ENCODE data around the gene TP53RK.

TP53RK gene

DNA sequence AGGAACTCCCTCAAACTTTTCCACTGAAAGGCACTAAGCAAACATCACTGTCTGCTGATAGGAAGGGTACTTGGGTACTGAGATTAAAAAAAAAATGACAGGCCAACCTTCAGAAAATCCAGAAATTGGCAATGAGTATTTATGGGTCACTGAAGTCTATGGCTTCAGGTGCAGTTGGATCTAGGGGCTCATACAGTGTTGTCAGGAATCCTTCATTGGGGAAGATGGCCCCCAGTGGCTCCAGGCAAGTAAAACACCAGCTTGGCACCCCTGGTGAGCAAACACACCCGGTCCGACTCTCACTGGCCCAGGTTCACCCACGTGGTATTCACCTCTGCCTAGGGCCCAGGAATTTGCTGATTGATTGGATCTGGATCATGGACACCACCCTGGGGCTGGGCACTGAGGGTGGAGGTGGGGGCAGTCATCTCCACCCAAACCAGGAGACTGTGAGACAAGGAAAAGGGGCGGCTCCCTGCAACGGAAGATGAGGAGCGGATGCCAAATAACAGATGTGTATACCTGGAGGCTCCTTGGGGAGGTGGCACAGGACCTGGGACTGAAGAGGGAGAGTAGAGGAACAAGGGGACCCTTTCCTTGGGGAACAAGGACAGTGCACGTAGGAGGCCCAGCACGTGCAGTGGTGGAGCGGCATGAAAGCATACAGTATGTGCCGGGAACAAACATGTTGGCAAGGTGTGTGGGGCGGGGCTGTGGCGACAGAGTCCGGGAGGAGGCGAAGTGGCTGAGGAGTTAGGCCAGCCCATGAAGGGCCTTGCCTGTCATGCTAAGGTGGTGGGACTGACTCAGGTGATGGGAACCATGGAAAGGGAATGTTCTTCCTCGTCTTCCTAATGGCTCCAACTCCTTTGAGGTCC, 25.0 kb upstream of the TP53RK start:
- H3K4me2 ChIP-seq (ENCODE audit: low read length, poor library complexity, severe bottlenecking): no peak overlapping the region
- peak overlapping the region; percentile 54 for H2BK15ac ChIP-seq (ENCODE audit: low read depth, poor library complexity, severe bottlenecking)
- DNase-seq: no peak
- H2BK12ac ChIP-seq (ENCODE audit: low read length in 2 of 2): peak overlapping the region; percentile 19 to 56
- peak overlapping the region in 1 of 2 experiments; percentile 57 for H3K4ac ChIP-seq (ENCODE audit: low read depth in 1 of 2, low read length in 2 of 2)
- peak overlapping the region in 1 of 2 experiments; percentile 24 for H3K4me3 ChIP-seq (ENCODE audit: insufficient read depth in 1 of 2, low read depth in 1 of 2, low read length in 2 of 2)
- no peaks in the 10 kb centered on the region for H3K27me3 ChIP-seq (ENCODE audit: control insufficient read depth in 1 of 2, insufficient read depth in 1 of 2, low read length in 2 of 2)
- H3K27ac ChIP-seq (ENCODE audit: low read length, poor library complexity, severe bottlenecking): no peak overlapping the region
- WGBS: 95% methylated on average over 15 of the region's 15 CpGs
- H3K18ac ChIP-seq (ENCODE audit: low read depth in 1 of 2, low read length in 2 of 2): peak overlapping the region; percentile 4 to 75
- peak overlapping the region; percentile 67 for H4K8ac ChIP-seq (ENCODE audit: low read length)
- no peak overlapping the region for H2BK120ac ChIP-seq (ENCODE audit: low read depth, low read length)
- H3K14ac ChIP-seq (ENCODE audit: low read length in 2 of 2): no peak overlapping the region
- no peak overlapping the region for H2AFZ ChIP-seq (ENCODE audit: low read depth, low read length)
- H2BK5ac ChIP-seq (ENCODE audit: low read depth, low read length, poor library complexity, severe bottlenecking): no peak overlapping the region
- no peaks in the 10 kb centered on the region for H3K9me3 ChIP-seq (ENCODE audit: control insufficient read depth, low read length)
- peaks cover 9% of the 10 kb centered on the region for H3K4me1 ChIP-seq (ENCODE audit: control insufficient read depth, insufficient read depth, low read depth, low read length)
- H3K9ac ChIP-seq (ENCODE audit: low read length): no peak overlapping the region
- peaks cover 3 to 40% of the 10 kb centered on the region in 2 experiments for H3K36me3 ChIP-seq (ENCODE audit: control insufficient read depth in 1 of 2, insufficient read depth in 2 of 2, low read depth in 1 of 2, low read length in 2 of 2)
- no peak overlapping the region for H2AK5ac ChIP-seq (ENCODE audit: low read length, severe bottlenecking)
- H3K79me1 ChIP-seq (replicated peaks; ENCODE audit: low read length, poor library complexity, severe bottlenecking): peaks cover 15% of the 10 kb centered on the region
- H3K23ac ChIP-seq (ENCODE audit: low read length in 2 of 2): no peak overlapping the region
- H4K91ac ChIP-seq (ENCODE audit: low read length): peak overlapping the region; percentile 83

DNA sequence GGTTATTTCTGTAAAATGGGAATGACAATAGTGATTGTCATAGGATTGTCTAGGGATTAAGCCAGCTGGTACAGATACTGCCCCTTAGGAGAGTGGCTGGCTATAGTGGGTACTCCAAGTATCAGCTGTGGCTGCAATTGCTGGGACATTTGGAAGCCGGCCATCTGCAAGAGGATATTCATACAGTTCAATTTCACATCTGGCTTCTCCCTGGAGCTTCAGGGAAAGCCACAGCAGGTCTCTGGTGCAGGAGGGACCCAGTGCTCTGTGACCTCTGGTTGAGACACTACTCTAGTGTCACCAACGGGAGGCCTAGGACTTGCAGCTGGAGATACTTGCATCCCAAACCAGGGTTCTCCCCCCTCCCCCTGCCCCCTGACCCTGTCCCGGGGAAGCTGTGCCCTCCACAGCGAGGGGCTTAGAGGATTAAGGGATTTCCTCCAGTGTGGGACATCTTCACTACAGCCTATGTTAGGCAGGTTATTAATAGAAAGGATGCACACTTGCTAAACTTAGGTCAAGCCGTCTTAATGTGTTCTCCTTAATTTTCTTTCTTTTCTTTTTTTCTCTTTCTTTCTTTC, 22.9 kb upstream of the TP53RK start:
- Histone ChIP-seq H2AFZ (ENCODE audit: low read depth, low read length) (no peak overlapping the region), H2BK5ac (ENCODE audit: low read depth, low read length, poor library complexity, severe bottlenecking) (no peak overlapping the region), H3K9ac (ENCODE audit: low read length) (no peak overlapping the region), H2BK120ac (ENCODE audit: low read depth, low read length) (no peak overlapping the region), H3K36me3 (ENCODE audit: control insufficient read depth in 1 of 2, insufficient read depth in 2 of 2, low read depth in 1 of 2, low read length in 2 of 2) (peaks cover 3 to 27% of the 10 kb centered on the region in 2 experiments), H3K4ac (ENCODE audit: low read depth in 1 of 2, low read length in 2 of 2) (no peak overlapping the region), H3K27me3 (ENCODE audit: control insufficient read depth in 1 of 2, insufficient read depth in 1 of 2, low read length in 2 of 2) (no peaks in the 10 kb centered on the region), H2AK5ac (ENCODE audit: low read length, severe bottlenecking) (no peak overlapping the region), H2BK12ac (ENCODE audit: low read length in 2 of 2) (no peak overlapping the region), H4K8ac (ENCODE audit: low read length) (no peak overlapping the region), H3K4me3 (ENCODE audit: insufficient read depth in 1 of 2, low read depth in 1 of 2, low read length in 2 of 2) (no peak overlapping the region), H3K23ac (ENCODE audit: low read length in 2 of 2) (no peak overlapping the region), H4K91ac (ENCODE audit: low read length) (no peak overlapping the region), H3K14ac (ENCODE audit: low read length in 2 of 2) (no peak overlapping the region), H3K79me1 (replicated peaks; ENCODE audit: low read length, poor library complexity, severe bottlenecking) (peaks cover 15% of the 10 kb centered on the region), H2BK15ac (ENCODE audit: low read depth, poor library complexity, severe bottlenecking) (no peak overlapping the region), H3K18ac (ENCODE audit: low read depth in 1 of 2, low read length in 2 of 2) (no peak overlapping the region), H3K9me3 (ENCODE audit: control insufficient read depth, low read length) (no peaks in the 10 kb centered on the region), H3K4me1 (ENCODE audit: control insufficient read depth, insufficient read depth, low read depth, low read length) (peaks cover 11% of the 10 kb centered on the region), H3K27ac (ENCODE audit: low read length, poor library complexity, severe bottlenecking) (no peak overlapping the region), H3K4me2 (ENCODE audit: low read length, poor library complexity, severe bottlenecking) (no peak overlapping the region)
- DNase-seq: no peak
- 94% methylated on average over 4 of the region's 5 CpGs for WGBS

DNA sequence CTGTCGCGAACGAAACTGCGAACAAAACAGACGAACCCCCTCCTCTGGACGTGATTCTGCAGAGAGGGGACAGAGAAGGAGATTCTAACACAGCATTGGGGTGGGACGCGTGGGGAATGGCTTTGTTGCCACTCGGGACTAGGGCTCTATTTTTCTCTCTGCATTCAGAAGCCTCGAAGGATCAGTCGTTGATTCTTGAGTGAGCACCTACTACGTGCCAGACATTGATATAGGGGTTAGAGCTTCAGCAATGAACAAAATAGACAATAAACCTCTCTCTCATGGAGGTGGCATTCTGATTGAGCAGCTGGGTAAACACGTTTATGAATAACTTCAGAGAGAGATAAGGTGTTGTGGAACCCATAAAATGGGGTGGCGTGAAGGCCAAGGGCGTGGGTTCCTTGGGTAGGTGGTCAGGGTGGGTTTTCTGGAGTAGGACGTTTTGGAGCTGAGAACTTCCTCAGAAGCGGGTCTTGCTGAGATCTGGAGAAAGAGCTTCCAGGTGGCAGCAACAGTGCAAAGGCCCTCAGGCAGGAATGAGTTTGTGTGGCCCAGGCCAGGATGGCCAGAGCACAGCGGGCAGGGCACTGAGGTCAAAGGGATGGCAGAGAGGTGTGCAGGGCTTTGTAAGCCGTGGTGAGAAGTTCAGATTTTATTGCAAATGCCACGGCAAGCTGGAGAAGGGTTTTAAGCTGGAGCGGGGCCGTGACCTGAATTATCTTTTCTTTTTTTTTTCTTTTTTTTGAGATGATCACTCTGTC, 21.1 kb upstream of the TP53RK start:
- WGBS: 53% methylated on average over 19 of the region's 22 CpGs
- Histone ChIP-seq H3K27ac (ENCODE audit: low read length, poor library complexity, severe bottlenecking) (no peak overlapping the region), H3K9me3 (ENCODE audit: control insufficient read depth, low read length) (peaks cover 4% of the 10 kb centered on the region)

More for the DNA sequence above, 21.1 kb upstream of the TP53RK start:
- H2BK12ac ChIP-seq (ENCODE audit: low read length in 2 of 2): peak overlapping the region in 1 of 2 experiments; percentile 61
- H3K18ac ChIP-seq (ENCODE audit: low read depth in 1 of 2, low read length in 2 of 2): peak overlapping the region; percentile 74 to 95
- no peak overlapping the region for H2BK5ac ChIP-seq (ENCODE audit: low read depth, low read length, poor library complexity, severe bottlenecking)
- peak overlapping the region in 1 of 2 experiments; percentile 73 for H3K14ac ChIP-seq (ENCODE audit: low read length in 2 of 2)
- H2BK15ac ChIP-seq (ENCODE audit: low read depth, poor library complexity, severe bottlenecking): no peak overlapping the region
- H4K8ac ChIP-seq (ENCODE audit: low read length): peak overlapping the region; percentile 99
- H3K4me2 ChIP-seq (ENCODE audit: low read length, poor library complexity, severe bottlenecking): peak overlapping the region; percentile 76
- peak overlapping the region; percentile 53 to 89 for H3K4me3 ChIP-seq (ENCODE audit: insufficient read depth in 1 of 2, low read depth in 1 of 2, low read length in 2 of 2)
- H3K4ac ChIP-seq (ENCODE audit: low read depth in 1 of 2, low read length in 2 of 2): peak overlapping the region; percentile 86 to 95
- H2AK5ac ChIP-seq (ENCODE audit: low read length, severe bottlenecking): no peak overlapping the region
- no peak for DNase-seq
- H3K23ac ChIP-seq (ENCODE audit: low read length in 2 of 2): peak overlapping the region in 1 of 2 experiments; percentile 5
- peaks cover 3 to 24% of the 10 kb centered on the region in 2 experiments for H3K36me3 ChIP-seq (ENCODE audit: control insufficient read depth in 1 of 2, insufficient read depth in 2 of 2, low read depth in 1 of 2, low read length in 2 of 2)
- peaks cover 15% of the 10 kb centered on the region for H3K79me1 ChIP-seq (replicated peaks; ENCODE audit: low read length, poor library complexity, severe bottlenecking)
- H2AFZ ChIP-seq (ENCODE audit: low read depth, low read length): peak overlapping the region; percentile 92
- H3K9ac ChIP-seq (ENCODE audit: low read length): peak overlapping the region; percentile 94
- H3K4me1 ChIP-seq (ENCODE audit: control insufficient read depth, insufficient read depth, low read depth, low read length): peaks cover 10% of the 10 kb centered on the region
- peaks cover 0 to under 1% of the 10 kb centered on the region in 2 experiments for H3K27me3 ChIP-seq (ENCODE audit: control insufficient read depth in 1 of 2, insufficient read depth in 1 of 2, low read length in 2 of 2)
- H4K91ac ChIP-seq (ENCODE audit: low read length): peak overlapping the region; percentile 85
- peak overlapping the region; percentile 78 for H2BK120ac ChIP-seq (ENCODE audit: low read depth, low read length)
